ENCODE results near the gene CTR9. TPM values are rescaled to one million over a fixed set of nuclear protein-coding genes. Genes with fewer than 3 reads are reported as not detected.

Gene CTR9
- total and polyA plus RNA-seq, 9 of the 15 experiments (the other 6 are each of a cell fraction or from before 2014, with no cell fraction given): 25.4 to 79.3 (median 47.3) TPM

DNA sequence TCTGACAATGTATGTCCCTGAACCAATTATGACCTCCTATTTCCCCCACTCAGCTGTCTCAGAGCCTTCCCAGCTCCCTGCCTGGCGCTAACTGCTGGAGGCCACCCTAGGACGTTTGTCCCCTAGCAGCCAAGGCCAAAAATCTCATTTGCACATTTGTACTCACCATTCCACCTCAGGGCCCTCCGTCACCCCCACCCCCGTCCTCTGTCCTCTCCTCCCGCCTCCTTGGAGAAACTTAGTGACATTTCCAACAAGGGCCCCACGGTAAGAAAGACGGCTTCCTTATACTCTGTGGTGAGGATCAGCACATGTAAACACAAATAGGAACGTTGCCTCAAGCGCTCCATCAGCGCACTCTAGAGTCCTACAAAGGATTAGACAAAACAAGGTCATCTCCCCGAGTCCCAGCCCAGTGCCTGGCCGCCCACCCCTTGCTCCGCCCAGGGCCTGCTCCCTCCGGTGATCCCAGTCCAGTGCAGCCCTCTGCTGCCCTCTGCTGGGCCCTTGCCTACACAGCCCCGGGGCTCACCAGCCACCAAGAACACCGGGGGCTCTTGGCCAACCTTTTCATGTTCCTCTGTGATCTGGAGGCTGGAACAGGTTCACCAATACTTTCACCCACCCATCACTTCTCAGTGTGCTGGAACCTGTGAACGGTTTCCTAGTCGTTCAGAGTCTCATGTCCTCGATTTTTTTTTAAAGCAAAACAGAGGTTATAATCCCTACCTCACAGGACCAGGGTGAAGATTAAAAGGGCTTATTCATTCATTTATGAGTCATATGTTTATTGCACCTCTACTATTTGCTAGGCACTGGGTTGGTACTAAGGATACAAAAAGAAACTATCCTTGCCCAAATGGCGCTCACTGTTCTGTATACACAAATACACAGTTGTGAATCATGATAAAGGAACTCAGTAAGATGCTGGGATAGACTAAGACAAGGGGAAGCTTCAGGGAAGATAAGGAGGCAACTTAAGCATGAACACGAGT, 15.3 kb upstream of the CTR9 start (continued):
- TF ChIP-seq, protein P1, sequence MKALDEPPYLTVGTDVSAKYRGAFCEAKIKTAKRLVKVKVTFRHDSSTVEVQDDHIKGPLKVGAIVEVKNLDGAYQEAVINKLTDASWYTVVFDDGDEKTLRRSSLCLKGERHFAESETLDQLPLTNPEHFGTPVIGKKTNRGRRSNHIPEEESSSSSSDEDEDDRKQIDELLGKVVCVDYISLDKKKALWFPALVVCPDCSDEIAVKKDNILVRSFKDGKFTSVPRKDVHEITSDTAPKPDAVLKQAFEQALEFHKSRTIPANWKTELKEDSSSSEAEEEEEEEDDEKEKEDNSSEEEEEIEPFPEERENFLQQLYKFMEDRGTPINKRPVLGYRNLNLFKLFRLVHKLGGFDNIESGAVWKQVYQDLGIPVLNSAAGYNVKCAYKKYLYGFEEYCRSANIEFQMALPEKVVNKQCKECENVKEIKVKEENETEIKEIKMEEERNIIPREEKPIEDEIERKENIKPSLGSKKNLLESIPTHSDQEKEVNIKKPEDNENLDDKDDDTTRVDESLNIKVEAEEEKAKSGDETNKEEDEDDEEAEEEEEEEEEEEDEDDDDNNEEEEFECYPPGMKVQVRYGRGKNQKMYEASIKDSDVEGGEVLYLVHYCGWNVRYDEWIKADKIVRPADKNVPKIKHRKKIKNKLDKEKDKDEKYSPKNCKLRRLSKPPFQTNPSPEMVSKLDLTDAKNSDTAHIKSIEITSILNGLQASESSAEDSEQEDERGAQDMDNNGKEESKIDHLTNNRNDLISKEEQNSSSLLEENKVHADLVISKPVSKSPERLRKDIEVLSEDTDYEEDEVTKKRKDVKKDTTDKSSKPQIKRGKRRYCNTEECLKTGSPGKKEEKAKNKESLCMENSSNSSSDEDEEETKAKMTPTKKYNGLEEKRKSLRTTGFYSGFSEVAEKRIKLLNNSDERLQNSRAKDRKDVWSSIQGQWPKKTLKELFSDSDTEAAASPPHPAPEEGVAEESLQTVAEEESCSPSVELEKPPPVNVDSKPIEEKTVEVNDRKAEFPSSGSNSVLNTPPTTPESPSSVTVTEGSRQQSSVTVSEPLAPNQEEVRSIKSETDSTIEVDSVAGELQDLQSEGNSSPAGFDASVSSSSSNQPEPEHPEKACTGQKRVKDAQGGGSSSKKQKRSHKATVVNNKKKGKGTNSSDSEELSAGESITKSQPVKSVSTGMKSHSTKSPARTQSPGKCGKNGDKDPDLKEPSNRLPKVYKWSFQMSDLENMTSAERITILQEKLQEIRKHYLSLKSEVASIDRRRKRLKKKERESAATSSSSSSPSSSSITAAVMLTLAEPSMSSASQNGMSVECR (CRISPR knock-in tag; IDR thresholded peaks at IDR 0.05): no peak
- TF ChIP-seq, protein P2, sequence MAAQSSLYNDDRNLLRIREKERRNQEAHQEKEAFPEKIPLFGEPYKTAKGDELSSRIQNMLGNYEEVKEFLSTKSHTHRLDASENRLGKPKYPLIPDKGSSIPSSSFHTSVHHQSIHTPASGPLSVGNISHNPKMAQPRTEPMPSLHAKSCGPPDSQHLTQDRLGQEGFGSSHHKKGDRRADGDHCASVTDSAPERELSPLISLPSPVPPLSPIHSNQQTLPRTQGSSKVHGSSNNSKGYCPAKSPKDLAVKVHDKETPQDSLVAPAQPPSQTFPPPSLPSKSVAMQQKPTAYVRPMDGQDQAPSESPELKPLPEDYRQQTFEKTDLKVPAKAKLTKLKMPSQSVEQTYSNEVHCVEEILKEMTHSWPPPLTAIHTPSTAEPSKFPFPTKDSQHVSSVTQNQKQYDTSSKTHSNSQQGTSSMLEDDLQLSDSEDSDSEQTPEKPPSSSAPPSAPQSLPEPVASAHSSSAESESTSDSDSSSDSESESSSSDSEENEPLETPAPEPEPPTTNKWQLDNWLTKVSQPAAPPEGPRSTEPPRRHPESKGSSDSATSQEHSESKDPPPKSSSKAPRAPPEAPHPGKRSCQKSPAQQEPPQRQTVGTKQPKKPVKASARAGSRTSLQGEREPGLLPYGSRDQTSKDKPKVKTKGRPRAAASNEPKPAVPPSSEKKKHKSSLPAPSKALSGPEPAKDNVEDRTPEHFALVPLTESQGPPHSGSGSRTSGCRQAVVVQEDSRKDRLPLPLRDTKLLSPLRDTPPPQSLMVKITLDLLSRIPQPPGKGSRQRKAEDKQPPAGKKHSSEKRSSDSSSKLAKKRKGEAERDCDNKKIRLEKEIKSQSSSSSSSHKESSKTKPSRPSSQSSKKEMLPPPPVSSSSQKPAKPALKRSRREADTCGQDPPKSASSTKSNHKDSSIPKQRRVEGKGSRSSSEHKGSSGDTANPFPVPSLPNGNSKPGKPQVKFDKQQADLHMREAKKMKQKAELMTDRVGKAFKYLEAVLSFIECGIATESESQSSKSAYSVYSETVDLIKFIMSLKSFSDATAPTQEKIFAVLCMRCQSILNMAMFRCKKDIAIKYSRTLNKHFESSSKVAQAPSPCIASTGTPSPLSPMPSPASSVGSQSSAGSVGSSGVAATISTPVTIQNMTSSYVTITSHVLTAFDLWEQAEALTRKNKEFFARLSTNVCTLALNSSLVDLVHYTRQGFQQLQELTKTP (IDR thresholded peaks at IDR 0.05; ENCODE audit: low read depth in 1 of 2, partially characterized antibody in 2 of 2): peak in 1 of 2 experiments; percentile 29
- TF ChIP-seq BRD9 (IDR thresholded peaks at IDR 0.05; ENCODE audit: low read depth, partially characterized antibody): peak; percentile 87
- 0 out of 2 replicates have a peak, but pooled peaks have one; percentile 25 for TF ChIP-seq CBX5 (IDR thresholded peaks at IDR 0.05; ENCODE audit: borderline replicate concordance, low read depth)
- TF ChIP-seq, protein P3, sequence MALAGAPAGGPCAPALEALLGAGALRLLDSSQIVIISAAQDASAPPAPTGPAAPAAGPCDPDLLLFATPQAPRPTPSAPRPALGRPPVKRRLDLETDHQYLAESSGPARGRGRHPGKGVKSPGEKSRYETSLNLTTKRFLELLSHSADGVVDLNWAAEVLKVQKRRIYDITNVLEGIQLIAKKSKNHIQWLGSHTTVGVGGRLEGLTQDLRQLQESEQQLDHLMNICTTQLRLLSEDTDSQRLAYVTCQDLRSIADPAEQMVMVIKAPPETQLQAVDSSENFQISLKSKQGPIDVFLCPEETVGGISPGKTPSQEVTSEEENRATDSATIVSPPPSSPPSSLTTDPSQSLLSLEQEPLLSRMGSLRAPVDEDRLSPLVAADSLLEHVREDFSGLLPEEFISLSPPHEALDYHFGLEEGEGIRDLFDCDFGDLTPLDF (CRISPR knock-in tag; IDR thresholded peaks at IDR 0.05): 0 out of 2 replicates have a peak, but pooled peaks have one; percentile 55
- no peak for TF ChIP-seq SMARCA5 (IDR thresholded peaks at IDR 0.05)
- peak; percentile 83 for TF ChIP-seq EGR1 (conservative IDR thresholded peaks at IDR 0.05)
- TF ChIP-seq, protein P4, sequence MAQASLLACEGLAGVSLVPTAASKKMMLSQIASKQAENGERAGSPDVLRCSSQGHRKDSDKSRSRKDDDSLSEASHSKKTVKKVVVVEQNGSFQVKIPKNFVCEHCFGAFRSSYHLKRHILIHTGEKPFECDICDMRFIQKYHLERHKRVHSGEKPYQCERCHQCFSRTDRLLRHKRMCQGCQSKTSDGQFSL (CRISPR knock-in tag; IDR thresholded peaks at IDR 0.05): peak; percentile 33; the same call in 1 of the 2 replicates
- TF ChIP-seq, protein P4 (tag; IDR thresholded peaks at IDR 0.05): no peak
- TF ChIP-seq DDX20 (tag; IDR thresholded peaks at IDR 0.05; ENCODE audit: low read depth): no peak
- TF ChIP-seq TCF7 (IDR thresholded peaks at IDR 0.05; ENCODE audit: borderline replicate concordance): 0 out of 2 replicates have a peak, but pooled peaks have one; percentile 34
- TF ChIP-seq XRCC3 (IDR thresholded peaks at IDR 0.05): no peak
- 0 out of 4 replicates have a peak, but pooled peaks of 1 of the 2 experiments have one; percentile 11 for TF ChIP-seq TEAD1 (CRISPR knock-in tag; IDR thresholded peaks at IDR 0.05)
